GM18520 (cell line): Measurements from ENCODE around the gene CABLES2.
A peak's percentile ranks its signal among the peaks of the same experiment; 100 is the strongest.

ENCODE experiments used
- ATAC-seq: cut with Tn5 transposase; IDR thresholded peaks from one replicate; pipeline ENCODE4 v1.9.1; 2021; ENCODE audit not compliant: unreplicated experiment

Gene CABLES2, protein sequence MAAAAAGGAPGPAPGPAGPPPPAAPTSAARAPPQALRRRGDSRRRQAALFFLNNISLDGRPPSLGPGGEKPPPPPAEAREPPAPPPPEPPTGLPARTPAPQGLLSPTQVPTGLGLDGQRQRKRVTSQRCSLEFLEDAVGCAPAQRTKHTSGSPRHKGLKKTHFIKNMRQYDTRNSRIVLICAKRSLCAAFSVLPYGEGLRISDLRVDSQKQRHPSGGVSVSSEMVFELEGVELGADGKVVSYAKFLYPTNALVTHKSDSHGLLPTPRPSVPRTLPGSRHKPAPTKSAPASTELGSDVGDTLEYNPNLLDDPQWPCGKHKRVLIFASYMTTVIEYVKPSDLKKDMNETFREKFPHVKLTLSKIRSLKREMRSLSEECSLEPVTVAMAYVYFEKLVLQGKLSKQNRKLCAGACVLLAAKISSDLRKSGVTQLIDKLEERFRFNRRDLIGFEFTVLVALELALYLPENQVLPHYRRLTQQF

GRCh38 chr20:62407221-62407992 is at the start of gene CABLES2:
Gene CABLES2 (minus strand): TSS chr20:62407285. CDS start chr20:62407276, 9 bp downstream.
- peak; percentile 86 for ATAC-seq

DNA sequence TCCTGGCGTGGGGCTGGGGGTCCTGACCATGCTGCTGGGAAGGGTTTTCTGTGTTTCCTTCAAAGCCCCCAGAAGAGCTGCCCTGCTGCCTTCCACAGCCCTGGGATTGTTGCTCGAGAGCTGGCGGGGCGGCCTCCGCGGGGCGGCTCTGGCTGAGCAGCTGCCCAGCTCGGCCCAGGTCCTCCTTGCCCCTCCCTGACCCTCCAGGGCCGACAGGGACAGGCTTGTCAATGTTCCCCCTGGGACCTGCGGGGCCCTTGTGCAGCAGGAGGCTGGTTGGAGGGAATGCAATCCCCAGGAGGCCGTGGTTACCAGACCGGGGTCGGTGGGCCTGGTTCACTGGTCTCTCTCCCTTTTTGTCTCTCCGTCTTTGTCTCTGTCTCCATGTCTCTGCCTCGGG is 48.8 kb upstream of the CABLES2 start:
- ATAC-seq: no peak

DNA sequence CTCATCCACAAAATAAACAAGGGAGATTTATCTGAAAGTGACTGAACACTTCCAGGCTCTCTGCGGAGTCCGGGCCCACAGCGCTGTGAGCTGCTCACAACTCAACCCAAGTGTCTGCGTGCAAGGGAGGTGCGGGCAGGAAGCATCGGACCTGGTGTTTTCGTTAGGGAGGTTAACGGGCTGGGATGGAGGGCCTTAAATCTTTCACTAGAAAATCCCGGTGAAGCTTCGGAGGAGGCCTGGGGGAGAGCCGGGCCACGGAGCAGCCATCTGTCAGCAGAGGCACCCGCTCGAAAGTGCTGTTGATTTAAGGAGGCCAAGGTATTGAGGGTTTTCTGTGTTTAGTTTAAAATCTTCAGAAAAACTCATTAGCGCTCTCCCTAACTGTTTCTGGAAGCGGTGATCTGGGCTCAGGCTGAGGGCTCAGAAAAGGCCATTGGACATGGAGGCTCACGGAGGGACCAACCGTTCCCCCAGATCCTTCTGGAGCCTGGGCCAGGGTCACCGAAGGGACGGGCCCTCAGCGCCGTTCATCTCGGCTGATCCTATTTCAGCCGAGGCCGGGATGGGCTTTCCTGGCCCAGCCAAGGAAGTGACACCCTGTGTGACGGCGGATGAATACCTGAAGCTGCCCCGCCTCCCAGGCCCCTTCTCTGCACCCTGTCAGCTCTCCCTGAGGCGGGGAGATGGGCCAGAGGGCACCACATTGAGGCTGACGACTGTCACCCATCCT is 48.0 kb upstream of the CABLES2 start:
- no peak for ATAC-seq

- ATAC-seq: no peak
Measured at GRCh38 chr20:62453186-62453808, 46.2 kb upstream of the CABLES2 start.

DNA sequence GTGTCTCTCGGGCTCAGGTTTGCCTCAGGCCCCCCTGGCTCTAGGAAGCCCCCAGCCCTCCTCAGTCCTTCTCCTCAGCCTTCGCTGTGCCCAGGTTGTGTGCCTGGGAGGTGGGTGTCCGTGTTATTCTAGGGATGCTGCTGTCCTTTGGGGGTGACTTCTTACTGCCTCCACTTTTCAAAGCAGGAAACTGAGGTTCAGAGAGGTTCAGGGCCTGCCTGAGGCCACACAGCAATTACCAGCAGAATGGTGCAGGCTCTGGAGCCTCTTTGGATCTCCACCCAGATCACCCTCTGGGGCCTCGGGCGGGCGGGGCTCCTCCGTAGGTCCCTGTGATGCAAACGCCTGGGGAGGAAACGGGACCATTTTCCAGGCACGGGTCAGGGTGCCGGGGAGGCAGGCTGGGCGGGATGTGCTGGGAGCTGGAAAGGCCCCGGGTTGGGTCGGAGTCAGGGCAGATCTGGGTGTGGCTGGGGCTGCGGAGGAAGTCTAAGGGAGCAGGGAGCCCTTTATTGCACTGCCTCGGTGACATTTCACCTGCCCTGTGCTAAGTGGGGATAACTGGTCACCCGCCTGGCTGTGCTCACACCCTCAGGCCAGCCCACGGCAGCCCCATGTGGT is 45.5 kb upstream of the CABLES2 start:
- no peak for ATAC-seq

DNA sequence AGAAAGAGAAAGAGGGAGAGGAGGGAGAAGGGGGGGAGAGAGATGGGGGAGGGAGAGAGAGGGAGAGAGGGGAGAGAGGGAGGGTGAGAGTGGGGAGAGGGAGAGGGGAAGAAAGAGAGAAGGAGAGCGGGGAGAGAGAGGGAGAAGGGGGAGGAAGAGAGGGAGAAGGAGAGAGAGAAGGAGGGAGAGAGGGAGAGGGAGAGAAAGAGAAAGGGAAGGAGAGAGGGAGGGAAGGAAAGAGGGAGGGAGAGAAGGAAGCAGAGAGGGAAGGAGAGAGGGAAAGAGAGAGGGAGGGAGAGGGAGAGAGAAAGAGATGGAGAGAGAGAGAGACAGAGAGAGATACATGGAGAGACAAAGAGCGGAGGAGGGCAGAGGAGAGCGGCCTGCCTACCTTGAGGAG is 44.9 kb upstream of the CABLES2 start:
- ATAC-seq: no peak

GRCh38 chr20:62451156-62451767 is 44.2 kb upstream of the CABLES2 start:
- ATAC-seq: no peak

DNA sequence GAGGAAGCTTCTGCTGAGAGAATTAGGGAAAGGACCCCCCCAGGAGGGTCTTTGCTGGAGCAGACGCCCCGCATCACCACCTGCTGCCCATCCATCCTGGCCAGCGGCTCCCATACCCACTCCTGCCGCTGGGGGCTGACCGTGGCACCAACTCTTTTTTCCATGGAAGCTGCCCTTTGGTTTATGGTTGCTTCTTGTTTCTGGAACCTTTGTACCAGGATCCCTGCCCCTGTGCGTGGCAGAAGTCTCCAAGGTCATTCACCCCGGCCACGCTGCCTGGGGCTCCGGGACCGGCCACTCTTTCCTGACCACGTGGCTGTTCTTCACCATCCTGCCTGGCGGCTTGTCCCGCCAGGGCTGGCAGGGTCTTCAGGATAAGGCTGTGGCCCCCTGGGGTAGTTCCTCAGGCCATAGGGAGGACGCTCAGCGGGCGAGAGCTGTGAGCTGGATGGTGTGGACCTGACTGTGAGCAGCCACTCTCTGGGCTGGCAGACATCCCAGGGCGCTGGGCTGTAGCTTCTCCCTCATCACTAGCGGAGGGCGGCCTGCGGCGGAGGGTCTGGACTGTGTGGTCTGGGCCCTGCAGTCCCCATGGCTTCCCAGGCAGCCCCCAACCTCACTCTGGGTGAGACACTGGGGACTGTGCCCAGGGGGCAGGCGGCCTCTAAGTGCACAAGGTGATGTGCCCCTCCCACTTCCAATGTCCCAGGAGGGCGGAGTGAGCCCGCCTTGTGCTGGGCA is 43.0 kb upstream of the CABLES2 start:
- ATAC-seq: no peak

GRCh38 chr20:62448788-62449187 is 41.7 kb upstream of the CABLES2 start:
- ATAC-seq: no peak

- no peak for ATAC-seq
Measured at GRCh38 chr20:62448038-62448437, 41.0 kb upstream of the CABLES2 start.

GRCh38 chr20:62446888-62447869 is 40.1 kb upstream of the CABLES2 start:
- no peak for ATAC-seq

- no peak for ATAC-seq
Measured at GRCh38 chr20:62446481-62446880, 39.4 kb upstream of the CABLES2 start.

DNA sequence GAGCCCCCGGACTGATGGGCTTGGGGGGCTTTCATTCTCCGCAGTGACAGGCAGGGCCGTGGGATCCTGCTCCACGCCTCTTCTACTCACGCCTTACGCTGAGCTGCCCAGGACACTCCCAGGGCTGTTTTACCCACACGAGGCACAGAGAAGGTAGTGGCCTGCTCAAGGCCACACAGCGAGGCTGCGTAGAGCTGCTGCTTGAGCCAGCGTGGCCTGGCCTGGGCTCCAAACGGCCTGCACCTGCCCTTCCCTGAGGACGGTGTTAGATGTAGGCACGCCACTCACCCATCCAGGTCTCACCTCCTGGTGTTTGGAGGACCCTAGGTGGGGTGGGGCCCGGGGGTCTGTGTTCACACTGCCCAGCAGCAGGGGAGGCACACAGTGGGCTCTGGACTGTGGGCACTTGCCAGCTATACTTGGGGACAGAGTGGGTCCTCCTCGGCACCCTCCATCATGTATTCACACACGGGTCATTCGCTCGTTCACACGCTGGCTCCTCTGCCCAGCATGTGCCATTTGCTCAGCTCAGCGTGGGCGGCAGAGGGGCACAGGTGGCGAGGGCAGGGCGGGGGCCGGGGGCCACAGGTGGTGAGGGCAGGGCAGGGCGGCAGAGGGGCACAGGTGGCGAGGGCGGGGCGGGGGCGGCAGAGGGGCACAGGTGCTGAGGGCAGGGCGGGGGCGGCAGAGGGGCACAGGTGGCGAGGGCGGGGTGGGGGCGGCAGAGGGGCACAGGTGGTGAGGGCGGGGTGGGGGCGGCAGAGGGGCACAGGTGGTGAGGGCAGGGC is 38.7 kb upstream of the CABLES2 start:
- ATAC-seq: no peak

DNA sequence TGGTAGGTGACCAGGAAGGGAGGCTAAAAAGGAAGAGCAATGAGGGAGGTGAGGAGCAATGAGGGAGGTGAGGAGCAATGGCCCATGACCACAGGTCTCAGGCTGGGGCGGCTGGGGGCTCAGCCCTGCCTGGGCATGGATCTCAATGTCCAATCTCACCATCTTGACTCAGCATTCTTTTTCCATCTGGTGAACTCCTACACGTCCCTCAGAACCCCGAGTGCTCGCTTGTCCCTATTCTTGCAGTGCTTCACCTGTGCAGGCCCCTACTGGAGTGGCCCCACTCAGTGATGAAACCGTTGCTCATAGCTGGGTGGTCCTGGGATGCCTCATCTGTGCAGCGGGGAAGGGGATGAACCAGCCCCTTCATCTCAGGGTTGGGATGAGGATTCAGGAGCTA is 37.2 kb upstream of the CABLES2 start:
- ATAC-seq: no peak

DNA sequence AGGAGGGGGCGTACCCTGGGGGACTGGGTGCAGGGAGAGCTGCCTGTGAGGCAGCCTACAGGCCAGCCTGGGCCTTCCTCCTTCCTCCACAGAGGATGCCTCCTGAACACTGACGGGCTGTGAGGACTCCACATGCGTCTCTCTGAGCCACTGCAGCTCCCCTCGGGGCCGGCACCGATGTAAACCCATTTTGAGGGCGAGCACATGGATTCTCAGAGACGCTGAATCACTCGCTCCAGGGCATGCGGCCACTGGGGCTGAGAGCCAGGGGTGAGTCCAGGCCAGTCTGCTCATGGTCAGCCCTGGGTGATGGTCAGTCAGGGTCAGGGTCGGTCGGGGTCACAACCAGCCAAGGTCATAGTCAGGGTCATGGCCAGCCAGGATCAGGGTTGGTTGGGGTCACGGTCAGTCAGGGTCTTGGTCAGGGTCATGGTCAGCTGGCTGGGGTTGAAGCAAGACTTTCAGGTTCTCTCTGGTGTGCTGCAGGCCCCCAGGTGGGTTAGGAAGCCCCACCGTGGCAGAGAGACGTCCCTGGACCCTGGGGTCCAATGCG is 35.0 kb upstream of the CABLES2 start:
- no peak for ATAC-seq

GRCh38 chr20:62439218-62439617 is 32.1 kb upstream of the CABLES2 start:
- no peak for ATAC-seq

- no peak for ATAC-seq
Measured at GRCh38 chr20:62437927-62438326, 30.8 kb upstream of the CABLES2 start.
